ENCODE results near the gene CLDN9.

CLDN9 gene

DNA sequence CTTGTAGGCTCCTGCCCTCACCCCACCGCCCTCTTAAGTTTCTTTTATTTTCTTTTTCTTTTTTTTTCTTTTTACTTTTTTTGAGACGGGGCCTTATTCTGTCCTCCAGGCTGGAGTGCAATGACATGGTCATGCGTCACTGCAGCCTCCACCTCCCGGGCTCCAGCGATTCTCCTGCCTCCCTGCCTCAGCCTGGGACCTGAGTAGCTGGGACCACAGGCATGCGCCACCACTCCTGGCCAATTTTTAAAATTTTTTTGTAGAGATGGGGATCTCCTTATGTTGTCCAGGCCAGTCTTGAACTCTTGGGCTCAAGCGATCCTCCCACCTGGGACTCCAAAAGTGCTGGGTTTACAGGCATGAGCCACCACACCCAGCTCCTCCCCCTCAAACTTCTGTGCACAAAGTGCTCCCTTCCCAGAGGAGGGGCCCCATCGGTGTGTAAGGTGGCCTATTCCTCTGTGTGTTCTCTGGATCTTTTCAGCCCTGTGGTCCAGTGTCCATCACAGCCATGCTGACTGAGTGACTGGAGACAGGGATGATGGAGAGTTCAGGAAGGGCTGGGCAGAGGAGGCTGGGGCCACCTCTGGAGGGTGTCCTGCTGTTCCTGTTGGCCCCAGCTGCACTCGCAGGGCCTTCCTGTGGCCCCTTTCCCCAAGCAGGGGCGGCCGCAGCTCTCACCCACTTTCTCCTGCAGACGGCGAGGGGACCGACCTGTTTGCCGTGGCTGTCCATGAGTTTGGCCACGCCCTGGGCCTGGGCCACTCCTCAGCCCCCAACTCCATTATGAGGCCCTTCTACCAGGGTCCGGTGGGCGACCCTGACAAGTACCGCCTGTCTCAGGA lies 43.8 kb downstream of the CLDN9 start:
- no peak for DNase-seq (ENCODE audit: low spot score)

- no peak for DNase-seq (ENCODE audit: low spot score)
These were observed 44.7 kb downstream of the CLDN9 start for GRCh38 chr16:3057181-3058138.

GRCh38 chr16:3058139-3059030 lies 45.7 kb downstream of the CLDN9 start:
- peak; percentile 59 for DNase-seq (ENCODE audit: low spot score)

- DNase-seq (ENCODE audit: low spot score): peak; percentile 85
These were observed 46.5 kb downstream of the CLDN9 start for GRCh38 chr16:3059041-3059722.

DNA sequence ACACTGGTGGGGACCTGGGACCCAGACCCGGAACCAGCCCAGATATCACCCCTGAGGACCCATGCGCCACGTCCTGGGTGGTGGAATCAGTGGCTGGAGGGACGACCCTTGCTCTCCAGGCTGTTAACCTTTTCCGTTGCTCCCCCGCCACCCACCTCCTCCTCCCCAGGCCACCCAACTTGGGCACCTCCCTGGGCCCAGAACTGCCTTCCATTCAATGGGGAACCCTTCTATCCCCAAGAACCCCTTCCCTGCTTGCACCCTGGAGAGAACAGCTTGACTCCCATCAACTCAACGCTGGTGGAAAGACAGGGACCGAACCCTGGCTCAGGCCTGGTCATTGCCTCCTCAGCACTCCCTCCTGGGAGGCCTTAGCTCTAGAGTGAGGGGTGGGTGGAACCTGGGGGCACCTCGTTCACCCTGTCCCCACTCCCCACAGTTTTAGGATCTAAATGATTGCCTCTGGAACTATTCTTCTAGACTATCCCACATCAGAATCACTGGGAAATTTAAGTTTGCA lies 47.1 kb downstream of the CLDN9 start:
- no peak for DNase-seq (ENCODE audit: low spot score)

DNA sequence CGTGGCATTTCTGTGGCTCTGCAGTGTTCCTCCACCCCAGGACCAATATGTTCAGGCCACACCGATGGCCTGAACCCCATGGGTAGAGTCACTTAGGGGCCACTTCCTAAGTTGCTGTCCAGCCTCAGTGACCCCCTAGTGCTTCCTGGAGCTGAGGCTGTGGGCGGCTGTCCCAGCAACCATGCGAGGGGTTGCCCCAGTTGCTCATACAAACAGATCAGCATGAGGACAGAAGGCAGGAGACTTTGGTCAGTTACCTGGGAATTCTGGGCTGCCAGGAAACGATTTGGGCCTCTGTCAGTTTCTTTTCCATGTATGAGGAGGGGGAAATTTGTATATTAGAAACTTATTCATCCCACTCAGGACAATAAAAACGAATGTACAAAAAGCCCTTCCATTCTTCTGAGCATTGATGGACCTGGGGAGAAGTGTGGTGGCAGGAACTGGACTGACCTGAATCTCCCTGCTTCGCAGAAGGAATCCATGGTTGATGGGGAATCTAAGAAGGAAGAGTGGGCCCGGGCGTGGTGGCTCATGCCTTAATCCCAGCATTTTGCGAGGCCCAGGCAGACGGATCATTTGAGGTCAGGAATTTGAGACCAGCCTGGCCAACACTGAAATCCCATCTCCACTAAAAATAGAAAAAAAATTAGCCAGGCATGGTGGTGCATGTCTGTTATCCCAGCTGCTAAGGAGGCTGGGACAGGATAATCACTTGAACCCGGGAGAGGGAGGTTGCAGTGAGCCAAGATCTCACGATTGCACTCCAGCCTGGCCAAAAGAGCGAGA lies 47.8 kb downstream of the CLDN9 start:
- no peak for DNase-seq (ENCODE audit: low spot score)

DNA sequence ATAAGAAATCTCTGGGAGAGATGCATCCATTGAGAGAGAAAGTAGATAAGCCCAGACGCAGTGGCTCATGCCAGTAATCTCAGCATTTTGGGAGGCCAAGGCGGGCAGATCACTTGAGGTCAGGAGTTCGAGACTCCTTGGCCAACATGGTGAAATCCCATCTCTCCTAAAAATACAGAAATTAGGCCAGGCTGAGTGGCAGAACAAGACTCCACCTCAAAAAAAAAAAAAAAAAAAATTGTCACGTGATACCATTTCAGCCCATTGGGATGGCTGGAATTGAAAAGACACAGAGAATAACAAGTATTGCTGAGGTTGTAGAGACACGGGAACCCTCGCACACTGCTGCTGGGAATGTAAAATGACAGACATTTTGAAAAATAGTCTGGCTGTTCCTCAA lies 49.8 kb downstream of the CLDN9 start:
- no peak for DNase-seq (ENCODE audit: low spot score)

DNA sequence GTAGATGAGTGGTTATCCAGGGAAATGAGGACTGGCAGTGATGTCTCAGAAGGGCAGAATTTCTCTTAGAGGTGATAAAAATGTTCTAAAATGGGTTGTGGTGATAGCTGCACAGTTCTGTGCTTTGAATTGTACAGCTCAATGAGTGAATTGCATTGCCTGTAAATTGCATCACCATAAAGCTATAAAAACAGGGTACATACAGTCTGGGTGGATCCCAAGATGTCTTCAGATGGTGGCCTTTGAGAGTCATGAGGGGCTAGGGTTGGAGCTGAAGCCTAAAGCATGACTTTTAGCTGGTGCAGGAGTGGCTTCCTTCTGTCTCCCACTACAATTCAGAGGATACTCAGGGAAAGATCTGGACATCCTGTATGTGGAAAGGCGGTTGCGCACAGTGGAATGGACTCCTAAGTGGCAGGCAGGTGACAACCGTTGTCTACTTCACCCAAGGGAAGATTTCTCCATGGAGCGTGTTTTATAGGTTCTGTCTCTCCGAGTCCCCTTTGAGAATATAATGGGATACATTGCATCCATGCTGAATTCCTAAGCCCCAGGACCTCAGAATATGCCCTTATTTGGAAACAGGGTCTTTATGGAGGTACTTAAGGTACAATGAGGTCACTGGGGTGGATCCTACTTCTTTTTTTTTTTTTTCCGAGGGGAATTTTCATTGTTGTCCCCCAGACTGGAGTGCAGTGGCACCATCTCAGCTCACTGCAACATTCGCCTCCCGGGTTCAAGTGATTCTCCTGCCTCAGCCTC lies 51.1 kb downstream of the CLDN9 start:
- no peak for DNase-seq (ENCODE audit: low spot score)
